ENCODE data around the gene OR6J1.
A peak's percentile ranks its signal among the peaks of the same experiment; 100 is the strongest.
"Not testable (repeated sequence)": the region's sequence is repeated elsewhere in the genome, so short reads cannot be mapped to it uniquely, and the experiment has no call there.

OR6J1 gene

DNA sequence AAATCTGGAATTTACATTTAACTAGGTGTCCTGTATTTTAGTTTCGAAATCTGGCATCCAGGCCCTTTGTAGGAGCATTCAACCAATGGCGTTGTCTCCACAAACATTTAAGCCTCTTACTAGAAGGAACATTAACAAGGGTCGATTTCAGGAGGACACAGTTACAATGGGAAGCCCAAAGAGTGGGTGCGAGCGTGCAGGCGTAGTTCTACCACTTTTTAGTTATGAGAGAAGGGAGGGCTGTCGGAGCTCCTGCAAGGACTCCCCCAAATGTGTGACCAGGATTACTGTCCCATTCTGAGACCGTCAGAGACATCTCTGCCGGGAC is 46.4 kb downstream of the OR6J1 start:
- peaks cover 33% of the 10 kb centered on the region for H3K4me1 ChIP-seq (ENCODE audit: control insufficient read depth, insufficient read depth, low read length, unreplicated experiment)
- H3K36me3 ChIP-seq (ENCODE audit: insufficient read depth, low read length): peaks cover 13% of the 10 kb centered on the region
- no peak overlapping the region for H3K27ac ChIP-seq (ENCODE audit: low read depth, low read length)
- no peaks in the 10 kb centered on the region for H3K27me3 ChIP-seq (ENCODE audit: insufficient read depth, low read length)
- peaks cover 16% of the 10 kb centered on the region for H3K79me2 ChIP-seq (ENCODE audit: control insufficient read depth, insufficient read depth, low read length, unreplicated experiment)
- peak overlapping the region; percentile 88 for H3K4me3 ChIP-seq (ENCODE audit: low read depth, low read length)
- peak overlapping the region; percentile 97 for H2AFZ ChIP-seq (ENCODE audit: low read length, unreplicated experiment)

DNA sequence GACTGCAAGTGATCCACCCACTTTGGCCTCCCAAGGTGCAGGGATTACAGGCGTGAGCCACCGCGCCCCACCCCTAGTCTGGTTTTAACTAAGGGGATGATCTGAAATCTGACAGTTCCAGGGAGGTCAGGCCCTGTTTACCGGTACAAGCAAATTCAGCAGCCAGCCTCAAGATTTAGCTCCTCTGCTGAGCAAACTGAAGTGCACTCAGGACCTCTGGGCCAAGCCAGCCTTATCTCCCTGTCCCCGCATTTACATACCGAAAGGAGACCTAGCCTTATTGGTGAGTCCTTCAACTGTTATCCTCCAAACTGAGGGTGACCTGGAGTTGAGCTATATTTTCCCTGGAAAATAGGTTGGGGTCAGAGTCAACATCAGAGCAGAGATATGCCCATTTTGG is 46.9 kb downstream of the OR6J1 start:
- Histone ChIP-seq H2AFZ (ENCODE audit: low read length, unreplicated experiment) (peak overlapping the region; percentile 97), H3K79me2 (ENCODE audit: control insufficient read depth, insufficient read depth, low read length, unreplicated experiment) (peaks cover 16% of the 10 kb centered on the region), H3K4me1 (ENCODE audit: control insufficient read depth, insufficient read depth, low read length, unreplicated experiment) (peaks cover 29% of the 10 kb centered on the region), H3K27ac (ENCODE audit: low read depth, low read length) (no peak overlapping the region), H3K27me3 (ENCODE audit: insufficient read depth, low read length) (no peaks in the 10 kb centered on the region), H3K4me3 (ENCODE audit: low read depth, low read length) (peak overlapping the region; percentile 88), H3K36me3 (ENCODE audit: insufficient read depth, low read length) (peaks cover 9% of the 10 kb centered on the region)

DNA sequence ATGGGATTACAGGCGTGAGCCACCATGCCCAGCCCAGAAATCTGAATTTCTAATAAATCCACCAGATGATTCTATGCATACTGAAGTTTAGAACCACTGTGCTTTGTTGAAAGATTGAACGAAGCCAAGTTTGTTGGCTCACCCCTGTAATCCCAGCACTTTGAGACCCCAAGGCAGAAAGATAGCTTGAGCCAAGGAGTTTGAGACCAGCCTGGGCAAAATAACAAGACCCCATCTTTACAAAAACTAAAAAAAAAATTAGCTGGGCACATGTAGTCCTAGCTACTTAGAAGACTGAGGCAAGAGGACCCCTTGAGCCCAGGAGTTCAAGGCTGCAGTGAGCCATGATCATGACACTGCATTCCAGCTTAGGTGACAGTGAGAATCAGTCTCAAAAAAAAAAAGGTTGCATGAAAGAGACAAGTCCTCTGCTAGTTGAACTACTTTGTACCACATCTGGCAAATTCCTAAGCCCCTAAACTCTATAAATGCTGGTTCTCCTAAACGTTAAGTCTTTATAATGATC is 47.7 kb downstream of the OR6J1 start:
- Histone ChIP-seq H3K4me1 (ENCODE audit: control insufficient read depth, insufficient read depth, low read length, unreplicated experiment) (peaks cover 24% of the 10 kb centered on the region), H3K36me3 (ENCODE audit: insufficient read depth, low read length) (peaks cover under 1% of the 10 kb centered on the region; the same call in 1 of the 2 replicates), H2AFZ (ENCODE audit: low read length, unreplicated experiment) (no peak overlapping the region), H3K79me2 (ENCODE audit: control insufficient read depth, insufficient read depth, low read length, unreplicated experiment) (peaks cover 16% of the 10 kb centered on the region), H3K4me3 (ENCODE audit: low read depth, low read length) (no peak overlapping the region), H3K27ac (ENCODE audit: low read depth, low read length) (no peak overlapping the region), H3K27me3 (ENCODE audit: insufficient read depth, low read length) (no peaks in the 10 kb centered on the region)

DNA sequence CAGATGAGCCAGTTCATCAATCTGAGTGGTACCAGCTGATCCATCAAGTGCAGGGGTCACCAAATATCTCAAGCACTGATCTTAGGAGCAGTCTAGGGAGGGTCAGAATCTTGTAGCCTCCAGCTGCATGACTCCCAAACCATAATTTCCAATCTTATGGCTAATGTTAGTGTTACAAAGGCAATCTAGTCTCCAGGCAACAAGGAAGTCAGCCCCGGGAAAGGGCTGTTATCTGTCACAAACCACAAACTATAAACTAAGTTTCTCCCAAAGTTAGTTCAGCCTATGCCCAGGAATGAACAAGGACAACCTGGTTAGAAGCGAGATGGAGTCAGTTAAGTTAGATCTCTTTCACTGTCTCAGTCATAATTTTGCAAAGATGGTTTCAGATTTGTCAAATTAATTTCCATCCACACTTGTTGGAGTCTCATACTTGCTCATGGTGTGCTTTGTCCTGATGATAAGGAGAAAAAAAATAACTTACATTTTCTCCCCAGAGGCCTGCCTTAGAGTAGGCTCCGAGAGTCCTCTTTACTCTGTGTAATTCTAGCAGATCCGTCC is 49.9 kb downstream of the OR6J1 start:
- Histone ChIP-seq H3K79me2 (ENCODE audit: control insufficient read depth, insufficient read depth, low read length, unreplicated experiment) (peaks cover 3% of the 10 kb centered on the region), H3K4me1 (ENCODE audit: control insufficient read depth, insufficient read depth, low read length, unreplicated experiment) (peaks cover 9% of the 10 kb centered on the region), H3K4me3 (ENCODE audit: low read depth, low read length) (no peak overlapping the region), H3K27ac (ENCODE audit: low read depth, low read length) (no peak overlapping the region), H2AFZ (ENCODE audit: low read length, unreplicated experiment) (no peak overlapping the region), H3K27me3 (ENCODE audit: insufficient read depth, low read length) (no peaks in the 10 kb centered on the region), H3K36me3 (ENCODE audit: insufficient read depth, low read length) (no peaks in the 10 kb centered on the region)

DNA sequence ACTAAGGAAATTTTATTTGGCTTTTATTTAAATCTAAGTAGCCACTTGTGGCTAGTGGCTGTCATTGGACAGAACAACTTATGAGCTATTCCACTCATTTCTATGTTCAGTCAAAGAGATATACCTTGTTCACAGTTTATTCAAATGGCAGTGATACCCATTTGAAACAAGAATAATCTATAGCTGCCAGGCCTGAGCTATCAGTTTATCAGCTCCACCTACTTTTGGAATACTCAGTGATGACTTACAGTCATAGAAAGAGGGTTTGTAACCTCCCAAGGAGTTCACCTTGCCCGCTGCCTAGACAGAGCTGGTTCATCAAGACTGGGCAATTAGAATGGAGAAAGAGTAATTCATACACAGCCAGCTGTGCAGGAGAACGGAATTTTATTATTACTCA is 50.6 kb downstream of the OR6J1 start:
- Histone ChIP-seq H3K4me1 (ENCODE audit: control insufficient read depth, insufficient read depth, low read length, unreplicated experiment) (peaks cover 6% of the 10 kb centered on the region), H3K79me2 (ENCODE audit: control insufficient read depth, insufficient read depth, low read length, unreplicated experiment) (peaks cover 4% of the 10 kb centered on the region), H3K27ac (ENCODE audit: low read depth, low read length) (no peak overlapping the region), H3K27me3 (ENCODE audit: insufficient read depth, low read length) (no peaks in the 10 kb centered on the region), H3K36me3 (ENCODE audit: insufficient read depth, low read length) (no peaks in the 10 kb centered on the region), H3K4me3 (ENCODE audit: low read depth, low read length) (no peak overlapping the region), H2AFZ (ENCODE audit: low read length, unreplicated experiment) (no peak overlapping the region)

DNA sequence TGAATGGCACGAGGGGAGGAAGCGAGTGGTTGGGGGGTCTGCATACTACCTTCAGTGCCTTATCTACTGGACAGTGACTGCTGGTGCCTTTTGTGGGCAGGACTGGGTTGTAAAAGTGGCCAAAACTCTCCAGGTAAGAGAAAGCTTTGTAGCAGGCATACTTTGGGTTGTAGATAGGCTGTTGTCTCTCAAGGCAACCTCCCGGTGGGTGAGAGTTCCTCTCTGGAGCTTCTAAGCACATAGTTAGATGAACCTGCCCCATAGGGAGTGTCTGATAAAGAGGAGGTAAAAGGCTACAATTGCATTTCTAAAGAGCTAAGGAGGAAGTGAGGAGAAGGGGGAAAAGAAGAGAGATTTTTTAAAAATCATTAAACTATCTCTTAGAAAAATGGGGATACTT is 51.0 kb downstream of the OR6J1 start:
- H3K4me3 ChIP-seq (ENCODE audit: low read depth, low read length): no peak overlapping the region
- no peak overlapping the region for H3K27ac ChIP-seq (ENCODE audit: low read depth, low read length)
- H3K27me3 ChIP-seq (ENCODE audit: insufficient read depth, low read length): no peaks in the 10 kb centered on the region
- H3K36me3 ChIP-seq (ENCODE audit: insufficient read depth, low read length): no peaks in the 10 kb centered on the region
- H3K4me1 ChIP-seq (ENCODE audit: control insufficient read depth, insufficient read depth, low read length, unreplicated experiment): peaks cover 6% of the 10 kb centered on the region
- H2AFZ ChIP-seq (ENCODE audit: low read length, unreplicated experiment): no peak overlapping the region
- peaks cover 8% of the 10 kb centered on the region for H3K79me2 ChIP-seq (ENCODE audit: control insufficient read depth, insufficient read depth, low read length, unreplicated experiment)

DNA sequence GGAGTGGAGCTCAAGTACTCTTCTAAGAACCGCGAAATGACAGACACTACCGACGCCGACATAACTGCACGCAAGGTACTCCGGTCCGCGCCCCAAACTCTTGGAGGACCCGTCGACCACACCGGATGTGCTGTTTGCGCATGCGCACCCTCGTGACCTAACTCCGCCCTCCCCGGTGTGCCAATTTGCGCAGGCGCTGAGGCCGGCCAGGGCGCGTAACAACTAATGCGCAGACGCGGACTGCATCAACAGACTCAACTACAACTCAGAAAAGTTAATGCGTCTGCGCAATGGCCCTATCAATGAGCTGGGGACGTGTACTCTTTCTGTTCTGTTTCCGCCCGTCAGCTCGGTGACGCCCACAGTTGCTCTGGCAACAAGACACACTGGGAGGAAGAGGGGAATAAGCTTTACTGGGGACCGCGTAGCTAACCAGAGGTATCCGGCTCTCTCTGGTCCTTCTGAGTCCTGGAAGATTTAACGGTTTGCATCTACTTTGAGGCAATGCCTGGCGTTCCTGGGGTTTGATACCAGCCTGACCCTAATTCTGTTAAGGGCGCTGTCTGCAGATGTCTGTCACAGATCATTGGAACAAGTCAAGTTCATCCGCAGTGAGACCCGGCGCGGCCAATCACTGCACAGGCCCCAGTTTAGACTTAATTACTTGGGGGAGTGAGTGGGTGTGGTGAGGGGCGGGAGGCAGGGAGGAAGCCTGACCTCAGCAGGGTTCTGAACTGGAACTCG is 54.9 kb downstream of the OR6J1 start, which contains the start of gene DAD1:
Gene DAD1, minus strand, starts transcription at position 129 of the 744 bp plus-strand sequence. Its CDS starts 67 bp downstream, at position 62.
- H2AFZ ChIP-seq (ENCODE audit: low read length, unreplicated experiment): peak within 1 kb of the TSS; percentile 76
- peaks cover 47% of the 10 kb centered on the region for H3K79me2 ChIP-seq (ENCODE audit: control insufficient read depth, insufficient read depth, low read length, unreplicated experiment)
- H3K4me1 ChIP-seq (ENCODE audit: control insufficient read depth, insufficient read depth, low read length, unreplicated experiment): peaks cover 35% of the 10 kb centered on the region
- peak within 1 kb of the TSS; percentile 92 for H3K4me3 ChIP-seq (ENCODE audit: low read depth, low read length)
- 0 out of 2 replicates have a peak, but pooled peaks cover 6% of the 10 kb centered on the region for H3K36me3 ChIP-seq (ENCODE audit: insufficient read depth, low read length)
- no peaks in the 10 kb centered on the region for H3K27me3 ChIP-seq (ENCODE audit: insufficient read depth, low read length)
- peak within 1 kb of the TSS; percentile 93 for H3K27ac ChIP-seq (ENCODE audit: low read depth, low read length)

DNA sequence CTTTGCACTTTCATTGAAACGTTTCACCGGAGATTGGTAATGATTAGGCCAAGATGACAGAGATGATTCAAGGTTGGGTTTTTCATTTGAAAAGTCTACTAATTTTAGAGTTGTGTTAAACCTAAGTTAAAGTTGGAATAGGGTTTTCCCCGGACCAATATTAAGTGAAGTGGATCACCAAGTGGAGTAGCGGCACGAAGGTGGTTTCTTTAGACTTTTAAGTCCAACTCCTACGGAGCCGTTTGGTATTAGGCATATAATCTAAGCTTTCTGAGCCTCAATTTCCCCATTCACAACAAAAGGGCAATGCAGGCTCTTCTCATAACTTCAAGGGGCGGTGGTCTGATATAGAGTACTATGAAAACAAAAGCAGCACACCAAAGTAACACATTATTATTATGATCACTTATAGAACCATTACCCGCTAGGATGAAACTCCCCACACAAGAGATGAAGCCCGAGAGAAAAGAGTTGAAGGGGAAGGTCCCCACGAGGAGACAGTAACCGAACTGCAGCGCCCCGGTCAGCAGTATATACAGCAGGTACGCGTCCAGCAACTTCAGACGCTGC is 55.5 kb downstream of the OR6J1 start:
- H3K27me3 ChIP-seq (ENCODE audit: insufficient read depth, low read length): no peaks in the 10 kb centered on the region
- H3K36me3 ChIP-seq (ENCODE audit: insufficient read depth, low read length): peaks cover 8% of the 10 kb centered on the region; the same call in 1 of the 2 replicates
- peak overlapping the region; percentile 92 for H3K4me3 ChIP-seq (ENCODE audit: low read depth, low read length)
- peaks cover 41% of the 10 kb centered on the region for H3K4me1 ChIP-seq (ENCODE audit: control insufficient read depth, insufficient read depth, low read length, unreplicated experiment)
- peak overlapping the region; percentile 93 for H3K27ac ChIP-seq (ENCODE audit: low read depth, low read length)
- peaks cover 54% of the 10 kb centered on the region for H3K79me2 ChIP-seq (ENCODE audit: control insufficient read depth, insufficient read depth, low read length, unreplicated experiment)
- H2AFZ ChIP-seq (ENCODE audit: low read length, unreplicated experiment): peak overlapping the region; percentile 61

DNA sequence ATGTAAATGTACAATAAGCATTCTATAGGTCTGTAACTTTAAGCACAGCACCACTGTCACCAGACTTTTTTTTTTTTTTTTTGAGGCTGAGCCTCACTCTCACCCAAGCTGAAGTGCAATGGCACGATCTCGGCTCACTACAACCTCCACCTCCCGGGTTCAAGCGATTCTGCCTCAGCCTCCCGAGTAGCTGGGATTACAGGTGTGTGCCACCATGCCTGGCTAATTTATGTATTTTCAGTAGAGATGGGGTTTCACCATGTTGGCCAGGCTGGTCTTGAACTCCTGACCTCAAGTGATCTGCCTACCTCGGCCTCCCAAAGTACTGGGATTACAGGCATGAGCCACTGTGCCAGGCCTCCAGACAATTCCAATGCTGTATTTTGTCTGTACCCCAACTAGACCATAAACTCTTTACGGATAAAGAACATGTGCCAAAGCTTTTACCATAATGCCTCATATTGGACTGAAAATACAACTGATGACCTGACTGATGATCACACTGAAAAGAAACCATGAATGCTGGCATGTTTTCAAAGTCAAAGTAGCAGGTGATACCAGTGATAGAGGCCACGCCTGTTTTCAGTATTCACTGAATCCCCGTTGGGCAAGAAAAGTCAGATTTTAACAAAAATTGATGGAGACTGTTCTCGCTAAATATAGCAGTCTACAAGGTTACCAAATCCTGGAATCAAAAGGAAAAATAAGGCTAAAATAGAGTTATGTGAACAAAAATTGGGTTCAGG is 56.3 kb downstream of the OR6J1 start:
- H3K27me3 ChIP-seq (ENCODE audit: insufficient read depth, low read length); H2AFZ ChIP-seq (ENCODE audit: low read length, unreplicated experiment): not testable (repeated sequence)
- Histone ChIP-seq H3K4me1 (ENCODE audit: control insufficient read depth, insufficient read depth, low read length, unreplicated experiment) (peaks cover 46% of the 10 kb centered on the region), H3K36me3 (ENCODE audit: insufficient read depth, low read length) (peaks cover 12% of the 10 kb centered on the region; the same call in 1 of the 2 replicates), H3K4me3 (ENCODE audit: low read depth, low read length) (peak overlapping the region; percentile 92), H3K27ac (ENCODE audit: low read depth, low read length) (peak overlapping the region; percentile 93), H3K79me2 (ENCODE audit: control insufficient read depth, insufficient read depth, low read length, unreplicated experiment) (peaks cover 61% of the 10 kb centered on the region)

DNA sequence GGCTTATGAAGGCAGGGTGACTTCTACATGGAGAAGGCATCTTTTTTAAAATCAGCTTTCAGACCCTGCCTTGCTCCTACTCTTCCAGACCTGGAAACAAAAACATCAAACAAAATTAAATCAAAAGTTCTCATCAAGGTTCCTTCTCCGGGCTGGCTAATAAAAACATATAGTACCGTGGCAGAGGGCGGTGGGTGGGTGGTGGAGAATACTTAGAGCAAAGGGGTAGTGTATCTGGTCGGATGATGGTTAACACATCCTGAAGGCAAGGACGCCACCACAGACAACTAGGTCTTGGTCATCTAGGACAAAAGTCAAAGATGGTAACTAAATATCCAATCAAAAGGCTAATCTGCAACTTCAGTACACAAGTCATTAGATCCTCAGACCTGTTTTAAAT is 56.9 kb downstream of the OR6J1 start:
- H3K79me2 ChIP-seq (ENCODE audit: control insufficient read depth, insufficient read depth, low read length, unreplicated experiment): peaks cover 66% of the 10 kb centered on the region
- peaks cover 12% of the 10 kb centered on the region; the same call in 1 of the 2 replicates for H3K36me3 ChIP-seq (ENCODE audit: insufficient read depth, low read length)
- no peaks in the 10 kb centered on the region for H3K27me3 ChIP-seq (ENCODE audit: insufficient read depth, low read length)
- H2AFZ ChIP-seq (ENCODE audit: low read length, unreplicated experiment): no peak overlapping the region
- H3K4me1 ChIP-seq (ENCODE audit: control insufficient read depth, insufficient read depth, low read length, unreplicated experiment): peaks cover 46% of the 10 kb centered on the region
- H3K4me3 ChIP-seq (ENCODE audit: low read depth, low read length): peak overlapping the region; percentile 92
- no peak overlapping the region for H3K27ac ChIP-seq (ENCODE audit: low read depth, low read length)
